Endodermal cell (in vitro differentiated cells): ENCODE data around the gene MPZL3. TPM values are rescaled to one million over a fixed set of nuclear protein-coding genes. Genes with fewer than 3 reads are reported as not detected.

Experiments used
- DNase-seq: peaks from one replicate; pipeline ENCODE4 v3.0.0-alpha.2; 2017
- H3K27ac ChIP-seq: 2 replicates; pipeline ENCODE4 v1.5.1; 2013; ENCODE audit warnings: mild to moderate bottlenecking, low read depth, low read length, moderate library complexity
- H3K27me3 ChIP-seq: 2 replicates; pipeline ENCODE4 v1.6.1; 2013; ENCODE audit warnings: mild to moderate bottlenecking, low read length, moderate library complexity; ENCODE audit not compliant: insufficient read depth, control insufficient read depth, poor library complexity, severe bottlenecking
- H3K36me3 ChIP-seq: 2 replicates; pipeline ENCODE4 v1.7.0; 2013; ENCODE audit warnings: mild to moderate bottlenecking, low read length, moderate library complexity; ENCODE audit not compliant: control insufficient read depth, insufficient read depth
- H3K4me1 ChIP-seq: one replicate; pipeline ENCODE4 v1.7.0; 2013; ENCODE audit warnings: low read length; ENCODE audit not compliant: control insufficient read depth, insufficient read depth
- H3K4me3 ChIP-seq: 2 replicates; pipeline ENCODE4 v1.5.1; 2013; ENCODE audit warnings: mild to moderate bottlenecking, low read length, moderate library complexity
- H3K9ac ChIP-seq: 2 replicates; pipeline ENCODE4 v1.6.1; 2013; ENCODE audit warnings: mild to moderate bottlenecking, low read length, moderate library complexity; ENCODE audit not compliant: poor library complexity, severe bottlenecking; ENCODE audit errors: extremely low read depth
- H3K9me3 ChIP-seq: 2 replicates; pipeline ENCODE4 v1.6.1; 2013; ENCODE audit warnings: mild to moderate bottlenecking, low read length, moderate library complexity; ENCODE audit not compliant: control insufficient read depth
- H3K27ac Mint-ChIP-seq: 2 replicates; pipeline ENCODE4 v1.8.0; 2020; ENCODE audit warnings: mixed read lengths
- H3K27me3 Mint-ChIP-seq: 2 replicates; pipeline ENCODE4 v1.8.0; 2021; ENCODE audit warnings: mild to moderate bottlenecking, mixed read lengths; ENCODE audit not compliant: insufficient read depth
- H3K36me3 Mint-ChIP-seq: 2 replicates; pipeline ENCODE4 v1.8.0; 2020; ENCODE audit warnings: low read depth, mixed read lengths
- H3K4me1 Mint-ChIP-seq: 2 replicates; pipeline ENCODE4 v1.8.0; 2020; ENCODE audit warnings: mixed read lengths
- H3K4me3 Mint-ChIP-seq: 2 replicates; pipeline ENCODE4 v1.8.0; 2020; ENCODE audit warnings: mild to moderate bottlenecking, moderate library complexity, mixed read lengths
- H3K9me3 Mint-ChIP-seq: 2 replicates; pipeline ENCODE4 v1.8.0; 2020; ENCODE audit warnings: mild to moderate bottlenecking, mixed read lengths
- CTCF ChIP-seq: fragments of 200-600 bp; sonication (generic); conservative IDR thresholded peaks from 2 replicates; pipeline ENCODE4 v1.5.0; 2021; ENCODE audit warnings: antibody characterized with exemption, mild to moderate bottlenecking
- WGBS, 2 experiments: methylation state at CpG; one replicate each; pipeline versions ENCODE4 v1.1.5 to v1.1.7; 2013; ENCODE audit warnings: missing lambda C conversion rate in 2 of 2, mixed read lengths in 1 of 2; ENCODE audit not compliant: insufficient coverage in 1 of 2, insufficient read length in 1 of 2; 5-methylcytosine and 5-hydroxymethylcytosine counted together
- total RNA-seq, 2 donors: library from RNA; stranded (reverse); fragmentation: NEBNext Ultra II Directional in 1 of 2; extraction: Animal tissue kit (Norgen Biotek cat#: 25700) in 1 of 2; gene quantifications; 2 replicates in 1 of 2; 3 replicates in 1 of 2; pipeline ENCODE4 v1.2.1, GENCODE V29; 2021

The MPZL3 gene
- total RNA-seq, 2 donors from 2014 or later: 4.1 to 5.7 TPM

GRCh38 chr11:118282606-118283005 lies 30.4 kb upstream of the MPZL3 start:
- no peaks in the 10 kb centered on the region for H3K36me3 Mint-ChIP-seq
- H3K4me1 Mint-ChIP-seq: no peaks in the 10 kb centered on the region
- no peak overlapping the region for H3K9ac ChIP-seq
- WGBS, 2 experiments: 73 to 85% methylated on average over 2 to 6 of the region's 6 CpGs
- H3K9me3 ChIP-seq: no peaks in the 10 kb centered on the region
- DNase-seq: no peak
- no peaks in the 10 kb centered on the region for H3K36me3 ChIP-seq
- no peaks in the 10 kb centered on the region for H3K27me3 ChIP-seq
- TF ChIP-seq CTCF: no peak
- peaks cover 13% of the 10 kb centered on the region for H3K27me3 Mint-ChIP-seq
- H3K9me3 Mint-ChIP-seq: no peaks in the 10 kb centered on the region
- H3K4me1 ChIP-seq: no peaks in the 10 kb centered on the region
- H3K4me3 Mint-ChIP-seq: no peak overlapping the region
- no peak overlapping the region for H3K27ac ChIP-seq
- H3K27ac Mint-ChIP-seq: no peak overlapping the region
- no peak overlapping the region for H3K4me3 ChIP-seq

GRCh38 chr11:118281284-118281683 lies 29.1 kb upstream of the MPZL3 start:
- peaks cover 8% of the 10 kb centered on the region for H3K27me3 Mint-ChIP-seq
- Histone ChIP-seq H3K9ac (no peak overlapping the region), H3K27me3 (no peaks in the 10 kb centered on the region), H3K27ac (no peak overlapping the region), H3K9me3 (no peaks in the 10 kb centered on the region), H3K4me3 (no peak overlapping the region), H3K36me3 (no peaks in the 10 kb centered on the region), H3K4me1 (no peaks in the 10 kb centered on the region)
- no peak for TF ChIP-seq CTCF
- H3K9me3 Mint-ChIP-seq: no peaks in the 10 kb centered on the region
- no peak overlapping the region for H3K27ac Mint-ChIP-seq
- 89 to 100% methylated on average over 1 of the region's 1 CpG for WGBS, 2 experiments
- DNase-seq: no peak
- H3K36me3 Mint-ChIP-seq: no peaks in the 10 kb centered on the region
- no peak overlapping the region for H3K4me3 Mint-ChIP-seq
- H3K4me1 Mint-ChIP-seq: no peaks in the 10 kb centered on the region

GRCh38 chr11:118277312-118277711 lies 25.1 kb upstream of the MPZL3 start:
- Histone ChIP-seq H3K4me1 (no peaks in the 10 kb centered on the region), H3K9ac (no peak overlapping the region), H3K9me3 (no peaks in the 10 kb centered on the region), H3K36me3 (no peaks in the 10 kb centered on the region), H3K4me3 (no peak overlapping the region), H3K27me3 (peaks cover 21% of the 10 kb centered on the region), H3K27ac (no peak overlapping the region)
- Mint-ChIP-seq H3K36me3 (no peaks in the 10 kb centered on the region), H3K27ac (no peak overlapping the region), H3K27me3 (peaks cover 17% of the 10 kb centered on the region), H3K9me3 (no peaks in the 10 kb centered on the region), H3K4me1 (peaks cover 4% of the 10 kb centered on the region), H3K4me3 (no peak overlapping the region)
- no peak for TF ChIP-seq CTCF
- whole genome bisulfite sequencing, 2 experiments: 88 to 100% methylated on average over 1 of the region's 1 CpG
- peak; percentile 56 for DNase-seq
